ENCODE measurements around the gene TMEM33. TPM values are rescaled to one million over a fixed set of nuclear protein-coding genes. Genes with fewer than 3 reads are reported as not detected.

Gene TMEM33
- total RNA-seq, 1 experiment from 2014 or later, result 82.4 TPM

DNA sequence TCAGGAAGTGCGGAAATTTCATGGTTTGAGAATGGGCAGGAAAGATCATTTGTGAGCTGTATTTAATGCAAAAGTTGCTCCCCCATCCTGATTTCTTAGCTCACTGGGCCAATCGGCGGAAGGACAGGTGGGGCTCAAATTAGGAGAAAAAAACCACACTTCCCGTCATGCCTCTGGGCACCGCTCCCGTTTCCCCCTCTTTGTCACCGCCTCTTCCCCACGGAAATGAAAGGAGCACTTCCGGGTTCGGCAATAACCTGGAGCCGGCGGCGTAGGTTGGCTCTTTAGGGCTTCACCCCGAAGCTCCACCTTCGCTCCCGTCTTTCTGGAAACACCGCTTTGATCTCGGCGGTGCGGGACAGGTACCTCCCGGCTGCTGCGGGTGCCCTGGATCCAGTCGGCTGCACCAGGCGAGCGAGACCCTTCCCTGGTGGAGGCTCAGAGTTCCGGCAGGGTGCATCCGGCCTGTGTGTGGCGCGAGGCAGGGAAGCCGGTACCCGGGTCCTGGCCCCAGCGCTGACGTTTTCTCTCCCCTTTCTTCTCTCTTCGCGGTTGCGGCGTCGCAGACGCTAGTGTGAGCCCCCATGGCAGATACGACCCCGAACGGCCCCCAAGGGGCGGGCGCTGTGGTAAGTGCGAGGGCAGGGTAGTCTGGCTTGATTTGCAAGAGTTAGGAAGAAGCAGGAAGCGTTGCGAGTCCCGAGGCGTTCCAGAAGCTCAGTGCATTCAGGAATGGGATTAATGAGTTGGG is at the start of gene TMEM33 (continued):
- TF ChIP-seq ZNF274 (IDR thresholded peaks at IDR 0.05; ENCODE audit: low read depth, low read length) (no peak), EZH2 (IDR thresholded peaks at IDR 0.05) (no peak)
- TF ChIP-seq, protein P1, sequence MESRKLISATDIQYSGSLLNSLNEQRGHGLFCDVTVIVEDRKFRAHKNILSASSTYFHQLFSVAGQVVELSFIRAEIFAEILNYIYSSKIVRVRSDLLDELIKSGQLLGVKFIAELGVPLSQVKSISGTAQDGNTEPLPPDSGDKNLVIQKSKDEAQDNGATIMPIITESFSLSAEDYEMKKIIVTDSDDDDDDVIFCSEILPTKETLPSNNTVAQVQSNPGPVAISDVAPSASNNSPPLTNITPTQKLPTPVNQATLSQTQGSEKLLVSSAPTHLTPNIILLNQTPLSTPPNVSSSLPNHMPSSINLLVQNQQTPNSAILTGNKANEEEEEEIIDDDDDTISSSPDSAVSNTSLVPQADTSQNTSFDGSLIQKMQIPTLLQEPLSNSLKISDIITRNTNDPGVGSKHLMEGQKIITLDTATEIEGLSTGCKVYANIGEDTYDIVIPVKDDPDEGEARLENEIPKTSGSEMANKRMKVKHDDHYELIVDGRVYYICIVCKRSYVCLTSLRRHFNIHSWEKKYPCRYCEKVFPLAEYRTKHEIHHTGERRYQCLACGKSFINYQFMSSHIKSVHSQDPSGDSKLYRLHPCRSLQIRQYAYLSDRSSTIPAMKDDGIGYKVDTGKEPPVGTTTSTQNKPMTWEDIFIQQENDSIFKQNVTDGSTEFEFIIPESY (IDR thresholded peaks at IDR 0.05; ENCODE audit: extremely low read depth, insufficient replicate concordance, low read length), result no peak

- no TSS peak for BruUV-seq (replicated peaks)
- Histone ChIP-seq H3K27me3 (ENCODE audit: insufficient read depth, low read length) (no peaks in the 10 kb centered on the region), H3K9me3 (ENCODE audit: control insufficient read depth in 1 of 2, insufficient read depth in 1 of 2, low read depth in 1 of 2, low read length in 2 of 2) (no peaks in the 10 kb centered on the region), H3K9ac (ENCODE audit: low read length) (no peak overlapping the region), H4K20me1 (ENCODE audit: insufficient read depth) (no peaks in the 10 kb centered on the region), H3K4me1 (ENCODE audit: control insufficient read depth in 1 of 2, insufficient read depth in 2 of 2, low read length in 2 of 2) (no peaks in the 10 kb centered on the region; a peak in 1 of 4 replicates), H3K4me2 (ENCODE audit: low read length) (no peak overlapping the region), H3K9me2 (ENCODE audit: insufficient read depth) (no peaks in the 10 kb centered on the region), H3K4me3 (replicated peaks in 1 of 2; ENCODE audit: low read depth in 1 of 2, low read length in 2 of 2) (no peak overlapping the region), H3K79me2 (ENCODE audit: insufficient read depth, low read length) (no peaks in the 10 kb centered on the region), H3K36me3 (ENCODE audit: control insufficient read depth in 1 of 2, insufficient read depth in 2 of 2, low read length in 2 of 2) (no peaks in the 10 kb centered on the region), H2AFZ (ENCODE audit: low read depth, low read length, poor library complexity, severe bottlenecking) (no peak overlapping the region), H3K27ac (ENCODE audit: low read depth, low read length) (no peak overlapping the region)
- POLR2A ChIA-PET, result no interaction called here
- TF ChIP-seq ZNF274 (IDR thresholded peaks at IDR 0.05; ENCODE audit: low read depth, low read length), result no peak
- no peak for TF ChIP-seq CEBPB (IDR thresholded peaks at IDR 0.05; ENCODE audit: low read depth)
- TF ChIP-seq JUND (IDR thresholded peaks at IDR 0.05), result no peak
- no peak for TF ChIP-seq POLR2A (IDR thresholded peaks at IDR 0.05; ENCODE audit: borderline replicate concordance, extremely low read depth, insufficient read depth, insufficient read length)
- TF ChIP-seq SP1 (IDR thresholded peaks at IDR 0.05; ENCODE audit: low read depth), result no peak
- no peak for TF ChIP-seq ZFX (IDR thresholded peaks at IDR 0.05)
- TF ChIP-seq YY1 (IDR thresholded peaks at IDR 0.05; ENCODE audit: extremely low read depth, insufficient replicate concordance, low read depth, low read length), result no peak
- TF ChIP-seq, protein P1 (IDR thresholded peaks at IDR 0.05; ENCODE audit: extremely low read depth, insufficient replicate concordance, low read length), result no peak
- TF ChIP-seq FOSL1 (IDR thresholded peaks at IDR 0.05; ENCODE audit: low read depth), result no peak
- TF ChIP-seq MAX (IDR thresholded peaks at IDR 0.05), result no peak
- TF ChIP-seq SIN3A (IDR thresholded peaks at IDR 0.05; ENCODE audit: low read depth), result no peak
- no peak for TF ChIP-seq CBX3 (IDR thresholded peaks at IDR 0.05; ENCODE audit: low read depth)
- CTCF ChIA-PET, result interaction anchor here (1.1 kb wide), 1 partner anchor 605 kb away, joined by 3 read pairs; no protein-coding TSS in a partner anchor
- no peak for DNase-seq (ENCODE audit: low read depth, low spot score)
- intact Hi-C loops (cut with micrococcal nuclease), result no loop called here
- RAD21 ChIA-PET (ENCODE audit: low non-redundant PET in 1 of 2, low total read pairs in 2 of 2, uncharacterized antibody in 2 of 2, unreplicated experiment in 2 of 2), result no interaction called here
- ATAC-seq, result no peak
Observed at GRCh38 chr4:41885456-41885855, 49.8 kb upstream of the TMEM33 start.

Data from HCT116 (cell line).